OCI-LY1 (cell line): ENCODE measurements around the gene NUP98.

Experiments
- H2AFZ ChIP-seq: fragments of 200-600 bp; sonication (generic), shearing (Covaris generic); 2 replicates; pipeline ENCODE4 v1.6.0; 2014; ENCODE audit warnings: antibody characterized with exemption, mild to moderate bottlenecking, low read length
- H3F3A ChIP-seq: fragments of 200-600 bp; sonication (generic), shearing (Covaris generic); 2 replicates; pipeline ENCODE4 v1.6.0; 2014; ENCODE audit warnings: mild to moderate bottlenecking, antibody characterized with exemption, low read length, moderate library complexity; ENCODE audit not compliant: insufficient read depth
- H3K27ac ChIP-seq: fragments of 200-600 bp; sonication (generic); 2 replicates; pipeline ENCODE4 v1.5.1; 2014; ENCODE audit warnings: low read length, mixed run types, mild to moderate bottlenecking, low read depth; ENCODE audit not compliant: poor library complexity, severe bottlenecking
- H3K27me3 ChIP-seq: fragments of 200-600 bp; sonication (generic); 2 replicates; pipeline ENCODE4 v1.6.0; 2014; ENCODE audit warnings: antibody characterized with exemption, mild to moderate bottlenecking, low read length, moderate library complexity; ENCODE audit not compliant: insufficient read depth
- H3K36me3 ChIP-seq: fragments of 200-600 bp; sonication (generic); 2 replicates; pipeline ENCODE4 v1.6.1; 2014; ENCODE audit warnings: mild to moderate bottlenecking, antibody characterized with exemption, low read length, moderate library complexity, mixed read lengths; ENCODE audit not compliant: insufficient read depth
- H3K4me1 ChIP-seq: fragments of 200-600 bp; sonication (generic); 2 replicates; pipeline ENCODE4 v1.5.1; 2014; ENCODE audit warnings: mild to moderate bottlenecking, low read length, moderate library complexity; ENCODE audit not compliant: insufficient read depth, severe bottlenecking
- H3K4me2 ChIP-seq: fragments of 200-600 bp; sonication (generic), shearing (Covaris generic); 2 replicates; pipeline ENCODE4 v1.6.1; 2014; ENCODE audit warnings: low read length
- H3K4me3 ChIP-seq: fragments of 200-600 bp; sonication (generic); 2 replicates; pipeline ENCODE4 v1.5.1; 2014; ENCODE audit warnings: low read length, low read depth, mild to moderate bottlenecking, mixed read lengths; ENCODE audit not compliant: poor library complexity, severe bottlenecking
- H3K79me2 ChIP-seq: fragments of 200-600 bp; shearing (Covaris generic); 2 replicates; pipeline ENCODE4 v1.6.1; 2016; ENCODE audit warnings: mixed run types, low read length, mixed read lengths; ENCODE audit not compliant: insufficient read depth
- H3K9ac ChIP-seq: fragments of 200-600 bp; sonication (generic), shearing (Covaris generic); 2 replicates; pipeline ENCODE4 v1.6.1; 2014; ENCODE audit warnings: mild to moderate bottlenecking, low read length, mixed read lengths
- H3K9me2 ChIP-seq: fragments of 200-600 bp; sonication (generic), shearing (Covaris generic); 2 replicates; pipeline ENCODE4 v1.6.1; 2014; ENCODE audit warnings: low read depth, mild to moderate bottlenecking, low read length, mixed read lengths
- H3K9me3 ChIP-seq: fragments of 200-600 bp; shearing (Covaris generic); 2 replicates; pipeline ENCODE4 v1.6.1; 2014; ENCODE audit warnings: low read length, mixed read lengths
- H4K20me1 ChIP-seq: fragments of 200-600 bp; sonication (generic), shearing (Covaris generic); 2 replicates; pipeline ENCODE4 v1.6.0; 2016; ENCODE audit warnings: mild to moderate bottlenecking, low read length; ENCODE audit not compliant: insufficient read depth
- CTCF ChIP-seq: fragments of 200-600 bp; sonication (generic), shearing (Covaris generic); IDR thresholded peaks from 2 replicates; pipeline ENCODE4 v1.5.1; 2017; ENCODE audit warnings: mild to moderate bottlenecking, antibody characterized with exemption, low read length, moderate library complexity, mixed read lengths
- EZH2 ChIP-seq: fragments of 200-600 bp; sonication (generic), shearing (Covaris generic); IDR thresholded peaks from 2 replicates; pipeline ENCODE4 v1.8.0; 2017; ENCODE audit warnings: borderline replicate concordance, mixed run types, mild to moderate bottlenecking, antibody characterized with exemption, low read length, moderate library complexity, mixed read lengths

NUP98 gene

GRCh38 chr11:3810446-3810845 lies 13.1 kb upstream of the NUP98 start:
- no peaks in the 10 kb centered on the region for H3K27me3 ChIP-seq
- H3K36me3 ChIP-seq: peaks cover 7% of the 10 kb centered on the region; the same call in 1 of the 2 replicates
- H3K4me2 ChIP-seq: no peak overlapping the region
- peaks cover 5% of the 10 kb centered on the region for H3K4me1 ChIP-seq
- H3F3A ChIP-seq: no peaks in the 10 kb centered on the region
- no peaks in the 10 kb centered on the region for H3K9me2 ChIP-seq
- H3K27ac ChIP-seq: no peak overlapping the region
- no peaks in the 10 kb centered on the region for H3K9me3 ChIP-seq
- TF ChIP-seq CTCF (no peak), EZH2 (no peak)
- no peaks in the 10 kb centered on the region for H4K20me1 ChIP-seq
- no peak overlapping the region for H3K4me3 ChIP-seq
- H3K9ac ChIP-seq: no peak overlapping the region
- no peaks in the 10 kb centered on the region for H3K79me2 ChIP-seq
- no peak overlapping the region for H2AFZ ChIP-seq

- Histone ChIP-seq H3K4me3 (no peak overlapping the region), H3K36me3 (peaks cover 7% of the 10 kb centered on the region; the same call in 1 of the 2 replicates), H3K9me2 (no peaks in the 10 kb centered on the region), H3K4me1 (peaks cover 5% of the 10 kb centered on the region), H4K20me1 (no peaks in the 10 kb centered on the region), H3K9me3 (no peaks in the 10 kb centered on the region), H3K9ac (no peak overlapping the region), H3K4me2 (no peak overlapping the region), H3K27ac (no peak overlapping the region), H3K27me3 (no peaks in the 10 kb centered on the region), H3K79me2 (no peaks in the 10 kb centered on the region), H2AFZ (no peak overlapping the region), H3F3A (no peaks in the 10 kb centered on the region)
- TF ChIP-seq CTCF (no peak), EZH2 (no peak)
These were observed 12.2 kb upstream of the NUP98 start for GRCh38 chr11:3809624-3809928.

GRCh38 chr11:3808861-3809623 lies 11.7 kb upstream of the NUP98 start:
- peak overlapping the region; percentile 68 for H3K9ac ChIP-seq
- peak overlapping the region; percentile 4 for H3K27ac ChIP-seq
- H4K20me1 ChIP-seq: no peaks in the 10 kb centered on the region
- H3K27me3 ChIP-seq: no peaks in the 10 kb centered on the region
- H3K9me3 ChIP-seq: no peaks in the 10 kb centered on the region
- H3K4me2 ChIP-seq: peak overlapping the region; percentile 81
- TF ChIP-seq EZH2: no peak
- peak; percentile 75 for TF ChIP-seq CTCF
- peak overlapping the region; percentile 70 for H3K4me3 ChIP-seq
- H3K36me3 ChIP-seq: peaks cover 7% of the 10 kb centered on the region; the same call in 1 of the 2 replicates
- H2AFZ ChIP-seq: no peak overlapping the region
- no peaks in the 10 kb centered on the region for H3F3A ChIP-seq
- no peaks in the 10 kb centered on the region for H3K79me2 ChIP-seq
- peaks cover 5% of the 10 kb centered on the region for H3K4me1 ChIP-seq
- H3K9me2 ChIP-seq: no peaks in the 10 kb centered on the region
